ENCODE data around the gene ZC3H12A. TPM values are rescaled to one million over a fixed set of nuclear protein-coding genes. Genes with fewer than 3 reads are reported as not detected.

ZC3H12A gene
- total and polyA plus RNA-seq, 4 donors = 2.1 to 10.9 (median 3.0) TPM

DNA sequence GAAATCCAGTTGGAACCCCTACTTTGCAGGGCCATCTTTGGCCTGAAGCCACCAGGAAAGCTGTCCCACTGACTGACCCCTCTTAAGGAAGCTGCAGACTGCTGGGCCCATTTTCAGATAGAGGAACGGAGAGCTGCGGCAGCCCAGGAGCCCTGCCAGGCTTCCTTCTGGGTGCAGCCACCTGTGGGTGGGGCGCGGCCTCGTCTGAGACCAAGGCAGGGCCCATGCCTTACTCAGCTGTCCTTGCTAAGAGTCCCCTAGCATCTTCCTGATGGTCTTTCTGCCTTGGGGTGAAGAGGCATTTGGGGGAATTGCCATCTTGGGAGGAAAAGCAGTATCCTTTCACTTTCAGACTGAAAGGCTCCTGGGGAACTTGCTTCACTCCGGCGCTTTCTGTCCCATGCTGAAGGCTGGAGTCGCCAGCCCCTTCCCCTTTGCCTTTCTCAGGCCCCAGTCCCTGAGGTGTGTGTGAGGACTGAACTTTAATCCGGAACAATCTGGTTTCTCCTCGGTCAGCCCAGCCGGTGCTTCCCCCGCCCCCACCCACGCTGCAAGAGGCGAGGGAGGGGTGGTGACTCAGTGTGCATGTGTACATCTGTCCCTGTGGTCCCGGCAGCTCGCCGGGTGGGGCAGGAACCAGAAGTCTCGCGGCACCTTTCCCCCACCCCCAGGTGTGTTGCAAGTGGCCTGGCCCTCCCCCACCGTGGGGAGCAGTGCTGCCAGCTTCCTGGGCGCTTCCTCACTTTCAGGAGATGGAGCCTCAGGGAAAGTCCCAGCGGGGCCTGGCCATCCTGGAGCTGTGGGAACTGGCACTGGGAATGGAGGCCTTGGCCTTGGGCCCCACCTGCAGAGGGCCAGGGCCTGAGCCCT, 5.1 kb downstream of the ZC3H12A start:
- peak; percentile 77 for DNase-seq (ENCODE audit: low spot score)
- peaks cover 15 to 32% (median 28%) of the 10 kb centered on the region in 4 donors for H3K36me3 ChIP-seq (ENCODE audit: control insufficient read depth in 4 of 4, insufficient read depth in 3 of 4, low read depth in 1 of 4, low read length in 3 of 4)
- H3K9me3 ChIP-seq (ENCODE audit: control insufficient read depth in 4 of 4, low read length in 3 of 4) = no peaks in the 10 kb centered on the region
- no peaks in the 10 kb centered on the region for H3K27me3 ChIP-seq (ENCODE audit: control insufficient read depth in 4 of 4, insufficient read depth in 4 of 4, low read length in 3 of 4)
- peak overlapping the region; percentile 35 to 86 (median 37) for H3K4me3 ChIP-seq (ENCODE audit: low read depth in 1 of 3, low read length in 3 of 3)
- H3K9ac ChIP-seq (ENCODE audit: low read depth in 1 of 2, low read length in 2 of 2) = peak overlapping the region; percentile 81 to 88
- H3K4me1 ChIP-seq (ENCODE audit: control insufficient read depth in 4 of 4, insufficient read depth in 4 of 4, low read length in 3 of 4) = peaks cover 23 to 50% (median 33%) of the 10 kb centered on the region in 4 donors
- TF ChIP-seq, protein P1, sequence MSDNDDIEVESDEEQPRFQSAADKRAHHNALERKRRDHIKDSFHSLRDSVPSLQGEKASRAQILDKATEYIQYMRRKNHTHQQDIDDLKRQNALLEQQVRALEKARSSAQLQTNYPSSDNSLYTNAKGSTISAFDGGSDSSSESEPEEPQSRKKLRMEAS (IDR thresholded peaks at IDR 0.05) = peak; percentile 99
- TF ChIP-seq NR2F2 (IDR thresholded peaks at IDR 0.05) (no peak), EGR1 (IDR thresholded peaks at IDR 0.05; ENCODE audit: low read depth in 2 of 2) (peak; percentile 90 to 99), FOXA2 (IDR thresholded peaks at IDR 0.05) (peak; percentile 61), JUND (IDR thresholded peaks at IDR 0.05) (peak; percentile 79 to 97), FOXA1 (IDR thresholded peaks at IDR 0.05) (peak; percentile 76), RXRA (IDR thresholded peaks at IDR 0.05) (peak; percentile 31 to 84), GABPA (IDR thresholded peaks at IDR 0.05 in 1 of 2, conservative IDR thresholded peaks at IDR 0.05 in 1 of 2) (peak in 1 of 2 donors; percentile 78), HNF4G (IDR thresholded peaks at IDR 0.05) (no peak), HNF4A (conservative IDR thresholded peaks at IDR 0.05) (peak; percentile 34 to 72), RAD21 (IDR thresholded peaks at IDR 0.05) (no peak), YY1 (IDR thresholded peaks at IDR 0.05) (peak; percentile 64), CTCF (IDR thresholded peaks at IDR 0.05; ENCODE audit: low read depth, low read length, missing input control) (no peak), ATF3 (IDR thresholded peaks at IDR 0.05) (peak; percentile 56), SP1 (IDR thresholded peaks at IDR 0.05) (peak; percentile 66)
- TF ChIP-seq, protein P2, sequence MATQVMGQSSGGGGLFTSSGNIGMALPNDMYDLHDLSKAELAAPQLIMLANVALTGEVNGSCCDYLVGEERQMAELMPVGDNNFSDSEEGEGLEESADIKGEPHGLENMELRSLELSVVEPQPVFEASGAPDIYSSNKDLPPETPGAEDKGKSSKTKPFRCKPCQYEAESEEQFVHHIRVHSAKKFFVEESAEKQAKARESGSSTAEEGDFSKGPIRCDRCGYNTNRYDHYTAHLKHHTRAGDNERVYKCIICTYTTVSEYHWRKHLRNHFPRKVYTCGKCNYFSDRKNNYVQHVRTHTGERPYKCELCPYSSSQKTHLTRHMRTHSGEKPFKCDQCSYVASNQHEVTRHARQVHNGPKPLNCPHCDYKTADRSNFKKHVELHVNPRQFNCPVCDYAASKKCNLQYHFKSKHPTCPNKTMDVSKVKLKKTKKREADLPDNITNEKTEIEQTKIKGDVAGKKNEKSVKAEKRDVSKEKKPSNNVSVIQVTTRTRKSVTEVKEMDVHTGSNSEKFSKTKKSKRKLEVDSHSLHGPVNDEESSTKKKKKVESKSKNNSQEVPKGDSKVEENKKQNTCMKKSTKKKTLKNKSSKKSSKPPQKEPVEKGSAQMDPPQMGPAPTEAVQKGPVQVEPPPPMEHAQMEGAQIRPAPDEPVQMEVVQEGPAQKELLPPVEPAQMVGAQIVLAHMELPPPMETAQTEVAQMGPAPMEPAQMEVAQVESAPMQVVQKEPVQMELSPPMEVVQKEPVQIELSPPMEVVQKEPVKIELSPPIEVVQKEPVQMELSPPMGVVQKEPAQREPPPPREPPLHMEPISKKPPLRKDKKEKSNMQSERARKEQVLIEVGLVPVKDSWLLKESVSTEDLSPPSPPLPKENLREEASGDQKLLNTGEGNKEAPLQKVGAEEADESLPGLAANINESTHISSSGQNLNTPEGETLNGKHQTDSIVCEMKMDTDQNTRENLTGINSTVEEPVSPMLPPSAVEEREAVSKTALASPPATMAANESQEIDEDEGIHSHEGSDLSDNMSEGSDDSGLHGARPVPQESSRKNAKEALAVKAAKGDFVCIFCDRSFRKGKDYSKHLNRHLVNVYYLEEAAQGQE (IDR thresholded peaks at IDR 0.05) = peak; percentile 1
- TF ChIP-seq, protein P3, sequence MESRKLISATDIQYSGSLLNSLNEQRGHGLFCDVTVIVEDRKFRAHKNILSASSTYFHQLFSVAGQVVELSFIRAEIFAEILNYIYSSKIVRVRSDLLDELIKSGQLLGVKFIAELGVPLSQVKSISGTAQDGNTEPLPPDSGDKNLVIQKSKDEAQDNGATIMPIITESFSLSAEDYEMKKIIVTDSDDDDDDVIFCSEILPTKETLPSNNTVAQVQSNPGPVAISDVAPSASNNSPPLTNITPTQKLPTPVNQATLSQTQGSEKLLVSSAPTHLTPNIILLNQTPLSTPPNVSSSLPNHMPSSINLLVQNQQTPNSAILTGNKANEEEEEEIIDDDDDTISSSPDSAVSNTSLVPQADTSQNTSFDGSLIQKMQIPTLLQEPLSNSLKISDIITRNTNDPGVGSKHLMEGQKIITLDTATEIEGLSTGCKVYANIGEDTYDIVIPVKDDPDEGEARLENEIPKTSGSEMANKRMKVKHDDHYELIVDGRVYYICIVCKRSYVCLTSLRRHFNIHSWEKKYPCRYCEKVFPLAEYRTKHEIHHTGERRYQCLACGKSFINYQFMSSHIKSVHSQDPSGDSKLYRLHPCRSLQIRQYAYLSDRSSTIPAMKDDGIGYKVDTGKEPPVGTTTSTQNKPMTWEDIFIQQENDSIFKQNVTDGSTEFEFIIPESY (IDR thresholded peaks at IDR 0.05) = peak; percentile 98
- 14% methylated on average over 22 of the region's 22 CpGs for WGBS
- H3K27ac ChIP-seq (ENCODE audit: low read depth in 1 of 2, low read length in 2 of 2) = peak overlapping the region; percentile 95 to 97
